Stomach (tissue), 9 donors: ENCODE data around the gene MGAT5. TPM values are rescaled to one million over a fixed set of nuclear protein-coding genes. Genes with fewer than 3 reads are reported as not detected.

ENCODE experiments used
- DNase-seq, 2 donors: peaks; one replicate each; pipeline versions ENCODE4 v3.0.0 to v3.0.0-alpha.2; 2013 to 2019
- H3K27ac ChIP-seq, 5 donors: fragments of 200-600 bp in 4 of 5; sonication (generic) in 4 of 5; one replicate each; pipeline ENCODE4 v1.5.1; 2013 to 2019; ENCODE audit warnings: mild to moderate bottlenecking in 1 of 5, moderate library complexity in 1 of 5
- H3K27me3 ChIP-seq, 3 donors: fragments of 200-600 bp; sonication (generic); one replicate each; pipeline ENCODE4 v1.5.1; 2017 to 2019; ENCODE audit warnings: mixed run types in 1 of 3
- H3K36me3 ChIP-seq, 4 donors: fragments of 200-600 bp; sonication (generic); 1 replicate in 3 of 4; 2 replicates in 1 of 4; pipeline ENCODE4 v1.5.1; 2016 to 2019
- H3K4me1 ChIP-seq, 4 donors: fragments of 200-600 bp; sonication (generic); one replicate each; pipeline ENCODE4 v1.5.1; 2016 to 2019
- H3K4me3 ChIP-seq, 4 donors: fragments of 200-600 bp; sonication (generic) in 3 of 4; one replicate each; pipeline ENCODE4 v1.5.1; 2016 to 2019; ENCODE audit warnings: mild to moderate bottlenecking in 1 of 4
- H3K9me3 ChIP-seq, 4 donors: fragments of 200-600 bp; sonication (generic); one replicate each; pipeline ENCODE4 v1.5.1; 2016 to 2019
- EP300 ChIP-seq: sonication (generic); formaldehyde crosslinking; IDR thresholded peaks from one replicate; pipeline ENCODE4 v1.6.1; 2017; ENCODE audit warnings: antibody characterized with exemption
- POLR2A ChIP-seq, 4 donors: fragments of 450-650 bp; IDR thresholded peaks; one replicate each; pipeline ENCODE4 v1.6.1; 2016; ENCODE audit warnings: antibody characterized with exemption in 4 of 4, control low read depth in 2 of 4, mild to moderate bottlenecking in 1 of 4, moderate library complexity in 1 of 4
- POLR2AphosphoS5 ChIP-seq, 3 donors: sonication (generic); formaldehyde crosslinking; IDR thresholded peaks; one replicate each; pipeline ENCODE4 v1.6.1; 2016; ENCODE audit warnings: antibody characterized with exemption in 3 of 3
- WGBS, 5 donors: extraction: QIAGEN DNeasy Blood & Tissue Kit in 3 of 5; methylation state at CpG; one replicate each; pipeline versions ENCODE4 v1.1.5 to v1.1.7; 2013 to 2018; 5-methylcytosine and 5-hydroxymethylcytosine counted together
- intact Hi-C: fragments of 100-400 bp; cut with DNase I; formaldehyde crosslinking; loops from one replicate; pipeline ENCODE4 v1.15.1; 2023; ENCODE audit warnings: low total_unique reads
- polyA plus RNA-seq, 3 donors: library from polyadenylated mRNA; stranded (reverse); fragments of 200-250 nt; gene quantifications; one replicate each; pipeline ENCODE4 v1.2.3, GENCODE V29; 2013
- total RNA-seq, 5 donors: library from RNA; depleted of rRNA; stranded (reverse); fragments of >200 nt; gene quantifications; one replicate each; pipeline versions ENCODE4 v1.1.0 to v1.2.3, GENCODE V29; 2014 to 2016
- TF ChIP-seq, protein P1 (sequence below), 7 experiments: fragments of 450-650 bp in 4 of 7; fragments of 200-600 bp in 3 of 7; sonication (generic) in 3 of 7; IDR thresholded peaks; one replicate each; pipeline ENCODE4 v1.5.1; 2016 to 2019; ENCODE audit warnings: antibody characterized with exemption in 7 of 7, control low read depth in 2 of 7, mild to moderate bottlenecking in 1 of 7
- donor health status: healthy with polysubstance abuse.
- donor health status: Bipolar disorder and iron deficiency.
- donor health status: healthy.

MGAT5 gene
- total and polyA plus RNA-seq, 8 donors = 3.9 to 125 (median 46.0) TPM

DNA sequence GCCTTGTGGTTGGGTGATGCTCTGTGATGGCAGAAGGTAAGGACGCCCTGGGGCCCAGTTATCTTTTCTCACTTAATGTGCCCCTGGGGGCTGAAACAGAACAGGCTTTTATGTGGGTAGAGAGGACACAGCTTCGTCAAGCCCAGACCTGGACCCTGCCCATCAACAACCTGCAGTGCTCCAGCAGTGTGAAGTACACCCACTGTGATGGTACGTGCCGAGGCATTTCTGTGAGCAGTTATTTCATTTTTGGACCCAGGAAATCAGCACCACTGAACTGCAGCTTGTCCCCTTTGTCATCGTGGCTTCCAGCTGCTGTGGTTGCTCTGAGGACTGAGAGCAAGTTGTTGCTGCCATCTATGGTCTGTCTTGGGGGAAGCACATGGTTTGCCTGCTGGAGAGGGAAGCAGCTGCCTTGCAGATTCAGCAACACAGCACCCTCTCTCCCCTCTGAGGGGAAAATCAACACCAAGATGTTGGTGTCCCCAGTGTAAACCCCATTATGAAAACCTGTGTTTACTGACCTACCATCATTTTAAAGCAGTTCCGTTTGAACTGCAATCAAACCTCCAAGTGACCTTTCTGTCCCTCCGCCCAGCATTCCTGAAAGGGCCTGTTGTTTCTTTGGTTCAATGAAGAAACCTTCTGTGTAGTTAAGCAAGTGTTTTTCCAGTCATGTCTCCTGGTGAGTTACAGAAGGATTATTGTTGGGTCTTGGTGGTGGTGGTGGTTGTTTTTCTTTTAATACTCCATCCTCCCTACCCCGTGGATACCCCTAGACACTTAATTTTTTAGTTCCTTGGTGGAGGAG, 158.2 kb downstream of the MGAT5 start:
- H3K4me3 ChIP-seq = no peak overlapping the region
- intact Hi-C loops = loop anchor here (5.0 kb wide), 1 partner anchor 295 kb away; no protein-coding TSS in a partner anchor
- peaks cover 11 to 62% (median 31%) of the 10 kb centered on the region in 4 donors for H3K4me1 ChIP-seq
- H3K27ac ChIP-seq = peak overlapping the region in 4 of 5 donors; percentile 5 to 59 (median 50)
- H3K36me3 ChIP-seq = peaks cover 0 to 20% (median 14%) of the 10 kb centered on the region in 4 donors
- peak; percentile 67 to 94 for DNase-seq
- WGBS, 5 donors = 27 to 49% (median 34%) methylated on average over 5 to 8 of the region's 8 CpGs
- H3K9me3 ChIP-seq = no peaks in the 10 kb centered on the region
- TF ChIP-seq EP300 (no peak), POLR2AphosphoS5 (IDR thresholded peaks at IDR 0.05) (peak in 1 of 3 donors; percentile 79)
- TF ChIP-seq, protein P1, sequence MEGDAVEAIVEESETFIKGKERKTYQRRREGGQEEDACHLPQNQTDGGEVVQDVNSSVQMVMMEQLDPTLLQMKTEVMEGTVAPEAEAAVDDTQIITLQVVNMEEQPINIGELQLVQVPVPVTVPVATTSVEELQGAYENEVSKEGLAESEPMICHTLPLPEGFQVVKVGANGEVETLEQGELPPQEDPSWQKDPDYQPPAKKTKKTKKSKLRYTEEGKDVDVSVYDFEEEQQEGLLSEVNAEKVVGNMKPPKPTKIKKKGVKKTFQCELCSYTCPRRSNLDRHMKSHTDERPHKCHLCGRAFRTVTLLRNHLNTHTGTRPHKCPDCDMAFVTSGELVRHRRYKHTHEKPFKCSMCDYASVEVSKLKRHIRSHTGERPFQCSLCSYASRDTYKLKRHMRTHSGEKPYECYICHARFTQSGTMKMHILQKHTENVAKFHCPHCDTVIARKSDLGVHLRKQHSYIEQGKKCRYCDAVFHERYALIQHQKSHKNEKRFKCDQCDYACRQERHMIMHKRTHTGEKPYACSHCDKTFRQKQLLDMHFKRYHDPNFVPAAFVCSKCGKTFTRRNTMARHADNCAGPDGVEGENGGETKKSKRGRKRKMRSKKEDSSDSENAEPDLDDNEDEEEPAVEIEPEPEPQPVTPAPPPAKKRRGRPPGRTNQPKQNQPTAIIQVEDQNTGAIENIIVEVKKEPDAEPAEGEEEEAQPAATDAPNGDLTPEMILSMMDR (IDR thresholded peaks at IDR 0.05) = peak in 5 of 7 experiments; percentile 45 to 75 (median 62)
- H3K27me3 ChIP-seq = no peaks in the 10 kb centered on the region

DNA sequence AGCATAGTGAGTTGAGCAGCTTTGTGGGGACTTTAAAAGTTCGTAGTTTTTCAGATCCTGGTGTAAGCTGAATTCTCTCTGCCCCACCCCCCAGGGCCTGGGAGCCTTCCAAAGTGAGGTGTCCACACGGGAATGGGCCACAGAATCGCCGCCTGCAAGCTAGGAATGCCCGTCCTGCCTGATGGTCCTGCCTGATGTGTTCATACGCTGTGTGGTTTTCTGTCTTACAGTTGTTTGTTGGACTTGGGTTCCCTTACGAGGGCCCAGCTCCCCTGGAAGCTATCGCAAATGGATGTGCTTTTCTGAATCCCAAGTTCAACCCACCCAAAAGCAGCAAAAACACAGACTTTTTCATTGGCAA, 158.7 kb downstream of the MGAT5 start:
- peak in 1 of 2 donors; percentile 29 for DNase-seq
- Histone ChIP-seq H3K4me1 (peaks cover 11 to 56% (median 29%) of the 10 kb centered on the region in 4 donors), H3K4me3 (no peak overlapping the region), H3K9me3 (no peaks in the 10 kb centered on the region), H3K36me3 (peaks cover 0 to 17% (median 12%) of the 10 kb centered on the region in 4 donors), H3K27ac (peak overlapping the region in 1 of 5 donors; percentile 59), H3K27me3 (no peaks in the 10 kb centered on the region)
- 51 to 78% (median 67%) methylated on average over 8 of the region's 8 CpGs for WGBS, 5 donors
- intact Hi-C loops = loop anchor here (5.0 kb wide), 1 partner anchor 295 kb away; no protein-coding TSS in a partner anchor
- TF ChIP-seq, protein P1 (IDR thresholded peaks at IDR 0.05) = no peak
- TF ChIP-seq EP300 (no peak), POLR2AphosphoS5 (IDR thresholded peaks at IDR 0.05) (no peak), POLR2A (IDR thresholded peaks at IDR 0.05) (no peak)

DNA sequence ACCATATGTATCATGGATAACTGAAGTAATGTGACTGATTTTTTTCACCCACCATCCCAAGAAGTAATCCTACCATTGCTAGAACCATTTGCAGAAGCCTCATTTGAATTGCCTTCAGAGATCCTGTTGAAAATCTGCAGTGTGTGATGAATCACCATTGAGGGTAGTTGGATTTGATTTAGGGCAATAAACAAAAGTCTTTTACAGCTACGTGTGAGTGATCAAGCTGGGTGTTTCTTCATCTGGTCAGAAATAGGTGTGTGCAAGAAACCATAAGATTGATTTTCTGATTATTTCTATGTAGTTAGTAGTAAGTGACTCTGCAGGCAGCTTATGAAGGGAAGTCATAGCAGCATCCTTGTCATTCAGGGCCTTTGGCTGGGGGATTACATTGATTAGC, 159.6 kb downstream of the MGAT5 start:
- Histone ChIP-seq H3K36me3 (peaks cover 0 to 20% (median 15%) of the 10 kb centered on the region in 4 donors), H3K9me3 (no peaks in the 10 kb centered on the region), H3K4me1 (peaks cover 11 to 48% (median 25%) of the 10 kb centered on the region in 4 donors), H3K27me3 (no peaks in the 10 kb centered on the region), H3K4me3 (no peak overlapping the region), H3K27ac (peak overlapping the region in 1 of 5 donors; percentile 59)
- DNase-seq = no peak
- 25 to 53% (median 42%) methylated on average over 1 of the region's 1 CpG for WGBS, 5 donors
- intact Hi-C loops = loop anchor here (5.0 kb wide), 1 partner anchor 296 kb away; no protein-coding TSS in a partner anchor
- TF ChIP-seq POLR2AphosphoS5 (IDR thresholded peaks at IDR 0.05) = no peak
- TF ChIP-seq POLR2A (IDR thresholded peaks at IDR 0.05) = no peak
- TF ChIP-seq, protein P1 (IDR thresholded peaks at IDR 0.05) = no peak
- no peak for TF ChIP-seq EP300

DNA sequence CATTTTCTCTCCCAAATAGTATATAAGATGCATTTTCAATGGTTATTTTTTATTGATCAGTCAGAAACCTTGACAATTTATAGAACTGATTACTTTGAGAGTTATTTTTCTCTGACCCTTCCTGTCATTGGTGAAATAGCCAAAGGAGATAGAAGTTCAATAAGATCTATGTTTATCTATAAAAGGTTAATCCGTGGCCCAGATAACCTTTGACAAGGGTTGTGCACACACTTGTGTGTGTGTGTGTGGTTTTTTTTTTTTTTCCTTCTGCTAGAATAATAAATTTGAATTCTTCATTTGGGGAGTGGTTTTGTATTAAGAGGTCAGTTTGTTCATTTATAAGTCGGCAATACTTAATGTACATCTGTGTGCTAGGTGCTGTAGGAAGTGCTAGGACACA, 160.0 kb downstream of the MGAT5 start:
- DNase-seq = no peak
- 25 to 52% (median 49%) methylated on average over 2 of the region's 2 CpGs for WGBS, 5 donors

More for the DNA sequence above, 160.0 kb downstream of the MGAT5 start:
- no peaks in the 10 kb centered on the region for H3K27me3 ChIP-seq
- intact Hi-C loops = loop anchor here (5.0 kb wide), 1 partner anchor 297 kb away; no protein-coding TSS in a partner anchor
- peaks cover 0 to 25% (median 19%) of the 10 kb centered on the region in 4 donors for H3K36me3 ChIP-seq
- H3K9me3 ChIP-seq = no peaks in the 10 kb centered on the region
- H3K4me3 ChIP-seq = no peak overlapping the region
- H3K27ac ChIP-seq = no peak overlapping the region
- TF ChIP-seq EP300 (no peak), POLR2A (IDR thresholded peaks at IDR 0.05) (no peak), POLR2AphosphoS5 (IDR thresholded peaks at IDR 0.05) (no peak)
- TF ChIP-seq, protein P1 (IDR thresholded peaks at IDR 0.05) = no peak
- H3K4me1 ChIP-seq = peaks cover 11 to 43% (median 21%) of the 10 kb centered on the region in 4 donors
